Measurements from ENCODE around the gene TKTL1.

Gene TKTL1

DNA sequence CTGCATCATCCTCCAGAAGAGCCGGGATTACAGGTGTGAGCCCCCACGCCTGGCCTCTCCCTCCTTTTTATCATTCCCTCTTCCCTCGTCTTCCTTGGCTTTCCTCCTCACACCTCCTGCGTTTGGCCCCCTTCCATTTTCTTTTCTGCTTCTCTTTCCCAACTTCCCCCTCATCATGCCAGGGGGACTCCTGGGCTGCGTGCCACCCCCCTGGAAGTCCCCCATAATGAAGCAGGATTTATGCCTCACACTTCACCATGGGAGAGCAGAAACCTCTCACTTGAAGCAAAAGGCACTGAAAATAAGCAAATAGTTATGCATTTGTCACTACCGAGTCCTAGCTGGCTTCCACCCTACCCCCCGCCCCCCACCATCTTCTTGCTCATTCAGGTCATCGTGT lies 7.9 kb downstream of the TKTL1 start:
- H3K4me1 ChIP-seq, result no peaks in the 10 kb centered on the region
- no peaks in the 10 kb centered on the region for H3K36me3 ChIP-seq (ENCODE audit: control insufficient read depth, insufficient read depth, low read length)
- H3K9ac ChIP-seq, result no peak overlapping the region
- H3K4me3 ChIP-seq (ENCODE audit: low read depth, low read length), result no peak overlapping the region
- TF ChIP-seq, protein P1, sequence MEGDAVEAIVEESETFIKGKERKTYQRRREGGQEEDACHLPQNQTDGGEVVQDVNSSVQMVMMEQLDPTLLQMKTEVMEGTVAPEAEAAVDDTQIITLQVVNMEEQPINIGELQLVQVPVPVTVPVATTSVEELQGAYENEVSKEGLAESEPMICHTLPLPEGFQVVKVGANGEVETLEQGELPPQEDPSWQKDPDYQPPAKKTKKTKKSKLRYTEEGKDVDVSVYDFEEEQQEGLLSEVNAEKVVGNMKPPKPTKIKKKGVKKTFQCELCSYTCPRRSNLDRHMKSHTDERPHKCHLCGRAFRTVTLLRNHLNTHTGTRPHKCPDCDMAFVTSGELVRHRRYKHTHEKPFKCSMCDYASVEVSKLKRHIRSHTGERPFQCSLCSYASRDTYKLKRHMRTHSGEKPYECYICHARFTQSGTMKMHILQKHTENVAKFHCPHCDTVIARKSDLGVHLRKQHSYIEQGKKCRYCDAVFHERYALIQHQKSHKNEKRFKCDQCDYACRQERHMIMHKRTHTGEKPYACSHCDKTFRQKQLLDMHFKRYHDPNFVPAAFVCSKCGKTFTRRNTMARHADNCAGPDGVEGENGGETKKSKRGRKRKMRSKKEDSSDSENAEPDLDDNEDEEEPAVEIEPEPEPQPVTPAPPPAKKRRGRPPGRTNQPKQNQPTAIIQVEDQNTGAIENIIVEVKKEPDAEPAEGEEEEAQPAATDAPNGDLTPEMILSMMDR (IDR thresholded peaks at IDR 0.05), result no peak
- no peak overlapping the region for H3K27ac ChIP-seq
- no peak overlapping the region for H2AFZ ChIP-seq
- H3K27me3 ChIP-seq (ENCODE audit: control insufficient read depth, insufficient read depth, low read length), result no peaks in the 10 kb centered on the region
- H3K9me3 ChIP-seq (ENCODE audit: control insufficient read depth, low read length), result no peaks in the 10 kb centered on the region
- H3K79me2 ChIP-seq, result no peaks in the 10 kb centered on the region
- no peak overlapping the region for H3K4me2 ChIP-seq (ENCODE audit: low read length)

DNA sequence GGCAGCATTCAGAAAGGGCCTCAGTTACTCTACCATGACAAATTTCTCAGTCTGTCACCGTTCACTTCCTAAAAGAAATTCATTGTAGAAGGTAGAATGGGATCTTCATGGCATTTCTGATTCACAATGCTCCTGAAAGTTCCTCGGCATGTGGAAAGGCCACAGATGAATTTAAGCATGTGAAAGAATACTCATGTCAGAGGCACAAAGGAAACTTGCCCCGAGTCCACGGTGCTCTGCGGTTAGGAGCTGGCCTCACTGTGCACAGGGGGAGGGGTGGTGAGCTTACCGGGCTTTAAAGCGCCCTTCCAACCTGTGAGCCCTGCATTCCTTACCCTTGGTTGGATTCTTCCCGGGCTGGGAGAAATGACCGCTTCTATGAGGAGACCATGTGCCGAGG lies 9.3 kb downstream of the TKTL1 start:
- no peak overlapping the region for H2AFZ ChIP-seq
- H3K4me2 ChIP-seq (ENCODE audit: low read length), result no peak overlapping the region
- TF ChIP-seq, protein P1 (IDR thresholded peaks at IDR 0.05), result no peak
- H3K9ac ChIP-seq, result no peak overlapping the region
- H3K4me1 ChIP-seq, result no peaks in the 10 kb centered on the region
- H3K27me3 ChIP-seq (ENCODE audit: control insufficient read depth, insufficient read depth, low read length), result no peaks in the 10 kb centered on the region
- H3K79me2 ChIP-seq, result no peaks in the 10 kb centered on the region
- no peaks in the 10 kb centered on the region for H3K36me3 ChIP-seq (ENCODE audit: control insufficient read depth, insufficient read depth, low read length)
- no peak overlapping the region for H3K4me3 ChIP-seq (ENCODE audit: low read depth, low read length)
- no peak overlapping the region for H3K27ac ChIP-seq
- no peaks in the 10 kb centered on the region for H3K9me3 ChIP-seq (ENCODE audit: control insufficient read depth, low read length)

DNA sequence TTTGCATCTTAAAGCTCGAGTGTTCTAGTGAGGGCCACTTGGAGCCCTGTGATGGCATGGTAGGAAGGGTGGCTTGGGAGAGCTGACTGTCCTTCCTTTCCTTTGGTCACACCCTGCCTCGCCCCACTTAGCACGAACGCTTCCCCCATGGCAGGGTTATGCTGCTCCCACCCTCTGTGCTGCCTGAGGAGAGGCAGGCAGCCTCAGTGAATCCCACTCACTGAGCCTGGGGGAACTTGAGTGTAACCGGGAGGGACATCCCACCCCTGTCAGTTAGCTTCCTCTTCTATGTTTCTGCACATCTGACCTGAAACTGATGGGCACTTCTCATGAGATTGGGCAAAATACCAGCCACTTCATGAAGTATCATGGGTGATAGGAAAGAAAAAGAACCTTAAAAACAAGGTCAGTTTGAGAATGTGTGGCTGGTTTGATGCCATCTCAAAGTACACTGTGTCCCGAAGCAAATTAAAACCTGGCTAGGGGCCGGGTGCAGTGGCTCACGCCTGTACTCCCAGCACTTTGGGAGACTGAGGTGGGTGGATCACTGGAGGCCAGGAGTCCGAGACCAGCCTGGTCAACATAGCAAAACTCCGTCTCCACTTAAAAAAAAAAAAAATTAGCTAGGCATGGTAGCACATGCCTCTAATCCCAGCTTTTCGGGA lies 10.1 kb downstream of the TKTL1 start:
- no peaks in the 10 kb centered on the region for H3K9me3 ChIP-seq (ENCODE audit: control insufficient read depth, low read length)
- TF ChIP-seq, protein P1 (IDR thresholded peaks at IDR 0.05), result no peak
- H2AFZ ChIP-seq, result no peak overlapping the region
- H3K9ac ChIP-seq, result no peak overlapping the region
- no peaks in the 10 kb centered on the region for H3K4me1 ChIP-seq
- no peak overlapping the region for H3K4me2 ChIP-seq (ENCODE audit: low read length)
- H3K27me3 ChIP-seq (ENCODE audit: control insufficient read depth, insufficient read depth, low read length), result no peaks in the 10 kb centered on the region
- no peaks in the 10 kb centered on the region for H3K36me3 ChIP-seq (ENCODE audit: control insufficient read depth, insufficient read depth, low read length)
- H3K27ac ChIP-seq, result no peak overlapping the region
- H3K4me3 ChIP-seq (ENCODE audit: low read depth, low read length), result no peak overlapping the region
- H3K79me2 ChIP-seq, result no peaks in the 10 kb centered on the region

DNA sequence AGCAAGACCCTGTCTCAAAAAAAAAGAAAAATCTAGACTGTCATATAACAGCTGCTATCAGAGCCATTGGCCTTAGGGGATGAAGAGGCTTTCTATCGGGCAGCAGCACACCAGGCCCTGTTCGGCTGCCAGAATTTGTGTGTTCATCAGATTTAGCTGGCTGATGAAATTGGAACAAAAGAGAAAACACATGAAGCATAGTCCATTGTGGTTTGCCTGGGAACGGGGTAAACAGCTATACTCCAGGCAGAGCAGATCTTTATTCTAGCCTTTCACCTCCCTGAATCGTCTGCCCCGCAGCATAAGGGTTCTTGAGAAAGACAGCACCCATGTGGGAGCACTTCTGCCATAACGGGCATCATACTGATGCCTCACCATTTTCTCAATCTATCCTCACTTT lies 11.6 kb downstream of the TKTL1 start:
- Histone ChIP-seq H3K36me3 (ENCODE audit: control insufficient read depth, insufficient read depth, low read length) (no peaks in the 10 kb centered on the region), H3K9ac (no peak overlapping the region), H3K4me1 (no peaks in the 10 kb centered on the region), H3K27ac (no peak overlapping the region), H3K4me2 (ENCODE audit: low read length) (no peak overlapping the region), H2AFZ (no peak overlapping the region), H3K4me3 (ENCODE audit: low read depth, low read length) (no peak overlapping the region), H3K9me3 (ENCODE audit: control insufficient read depth, low read length) (no peaks in the 10 kb centered on the region), H3K79me2 (no peaks in the 10 kb centered on the region), H3K27me3 (ENCODE audit: control insufficient read depth, insufficient read depth, low read length) (no peaks in the 10 kb centered on the region)
- TF ChIP-seq, protein P1 (IDR thresholded peaks at IDR 0.05), result no peak
